ENCODE results near the gene PRM2.

Gene PRM2

GRCh38 chr16:11319529-11320146, 43.4 kb upstream of the PRM2 start:
- Histone ChIP-seq H3K36me3 (ENCODE audit: insufficient read depth, low read length) (no peaks in the 10 kb centered on the region), H3K4me1 (ENCODE audit: insufficient read depth, low read length) (no peaks in the 10 kb centered on the region), H3K9ac (ENCODE audit: low read depth, low read length) (no peak overlapping the region), H4K20me1 (ENCODE audit: insufficient read depth, low read length) (0 out of 2 replicates have a peak, but pooled peaks cover 2% of the 10 kb centered on the region), H3K27ac (ENCODE audit: low read length) (no peak overlapping the region), H2AFZ (ENCODE audit: low read depth, low read length) (no peak overlapping the region), H3K9me3 (ENCODE audit: insufficient read depth, low read length, severe bottlenecking) (no peaks in the 10 kb centered on the region), H3K27me3 (ENCODE audit: insufficient read depth, low read length, poor library complexity) (no peaks in the 10 kb centered on the region), H3K4me2 (ENCODE audit: insufficient read depth, low read length) (no peak overlapping the region), H3K4me3 (ENCODE audit: low read depth in 1 of 2, low read length in 2 of 2) (no peak overlapping the region), H3K79me2 (ENCODE audit: insufficient read depth, low read length) (no peaks in the 10 kb centered on the region)
- no peak for ATAC-seq (ENCODE audit: insufficient read depth, low read depth)
- TF ChIP-seq EZH2 (IDR thresholded peaks at IDR 0.05; ENCODE audit: borderline replicate concordance, low read depth, low read length, severe bottlenecking) (no peak), CTCF (IDR thresholded peaks at IDR 0.05; ENCODE audit: borderline replicate concordance, extremely low read depth, low read length, poor library complexity, severe bottlenecking) (no peak)
- no peak for DNase-seq

DNA sequence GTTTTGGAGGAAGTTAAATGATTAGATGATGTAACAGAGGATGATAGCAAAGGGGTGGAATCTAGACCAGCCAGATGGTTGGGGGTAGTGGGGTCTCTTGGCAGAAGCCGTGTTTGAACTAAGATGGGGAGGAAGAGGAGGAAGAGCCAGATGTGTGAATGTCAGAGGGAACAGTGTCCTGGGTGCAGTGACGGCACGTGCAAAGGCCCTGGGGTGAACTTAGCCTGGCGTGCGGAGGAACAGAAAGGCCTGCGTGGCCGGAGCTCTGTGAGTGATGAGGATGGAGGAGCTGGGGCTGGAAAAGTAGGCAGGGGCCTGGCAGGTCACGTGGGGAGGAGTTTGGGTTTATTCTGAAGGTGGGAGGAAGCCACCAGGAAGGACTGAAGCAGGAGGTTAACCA, 42.5 kb upstream of the PRM2 start:
- ATAC-seq (ENCODE audit: insufficient read depth, low read depth), result no peak
- no peak overlapping the region for H3K9ac ChIP-seq (ENCODE audit: low read depth, low read length)
- H3K27me3 ChIP-seq (ENCODE audit: insufficient read depth, low read length, poor library complexity), result no peaks in the 10 kb centered on the region
- H3K27ac ChIP-seq (ENCODE audit: low read length), result no peak overlapping the region
- TF ChIP-seq CTCF (IDR thresholded peaks at IDR 0.05; ENCODE audit: borderline replicate concordance, extremely low read depth, low read length, poor library complexity, severe bottlenecking) (no peak), EZH2 (IDR thresholded peaks at IDR 0.05; ENCODE audit: borderline replicate concordance, low read depth, low read length, severe bottlenecking) (no peak)
- no peak for DNase-seq
- no peak overlapping the region for H2AFZ ChIP-seq (ENCODE audit: low read depth, low read length)
- H3K9me3 ChIP-seq (ENCODE audit: insufficient read depth, low read length, severe bottlenecking), result no peaks in the 10 kb centered on the region
- no peak overlapping the region for H3K4me3 ChIP-seq (ENCODE audit: low read depth in 1 of 2, low read length in 2 of 2)
- 0 out of 2 replicates have a peak, but pooled peaks cover 2% of the 10 kb centered on the region for H4K20me1 ChIP-seq (ENCODE audit: insufficient read depth, low read length)
- no peaks in the 10 kb centered on the region for H3K79me2 ChIP-seq (ENCODE audit: insufficient read depth, low read length)
- no peak overlapping the region for H3K4me2 ChIP-seq (ENCODE audit: insufficient read depth, low read length)
- H3K36me3 ChIP-seq (ENCODE audit: insufficient read depth, low read length), result no peaks in the 10 kb centered on the region
- no peaks in the 10 kb centered on the region for H3K4me1 ChIP-seq (ENCODE audit: insufficient read depth, low read length)

DNA sequence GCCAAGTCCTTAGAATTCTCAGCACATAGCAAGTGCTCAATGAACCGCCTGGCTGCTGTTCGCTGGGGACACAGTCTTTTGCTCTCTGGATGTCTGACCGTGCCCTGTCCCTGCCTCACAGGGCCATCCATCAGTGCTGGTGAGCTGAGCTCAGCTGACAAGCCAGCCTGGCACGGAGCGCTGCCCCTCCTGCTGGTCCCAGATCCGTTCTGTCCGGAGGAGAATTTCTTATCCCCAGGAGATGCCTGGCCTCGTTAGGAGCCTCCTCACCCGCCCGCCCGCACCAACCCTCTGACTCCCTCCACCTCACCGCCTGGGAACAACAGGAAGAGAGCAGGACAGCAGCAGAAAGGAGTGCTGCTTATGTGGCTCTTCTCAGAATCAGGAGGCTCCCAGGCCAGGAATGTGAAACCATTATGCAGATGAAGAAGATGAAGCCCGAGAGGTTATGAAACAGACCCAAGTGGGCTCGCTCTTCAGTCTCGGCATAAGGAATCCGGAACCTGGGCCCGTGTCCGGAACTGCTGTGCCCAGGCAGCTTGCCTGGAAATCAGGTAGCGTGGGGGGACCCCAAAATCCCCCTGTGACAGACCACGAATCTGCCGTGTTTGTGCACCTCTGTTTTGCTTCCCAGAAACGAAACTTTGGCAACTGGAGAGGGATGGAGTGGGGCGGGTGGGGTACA, 40.2 kb upstream of the PRM2 start:
- no peaks in the 10 kb centered on the region for H3K79me2 ChIP-seq (ENCODE audit: insufficient read depth, low read length)
- H2AFZ ChIP-seq (ENCODE audit: low read depth, low read length), result no peak overlapping the region
- H3K9me3 ChIP-seq (ENCODE audit: insufficient read depth, low read length, severe bottlenecking), result no peaks in the 10 kb centered on the region
- no peak overlapping the region for H3K4me2 ChIP-seq (ENCODE audit: insufficient read depth, low read length)
- no peaks in the 10 kb centered on the region for H3K27me3 ChIP-seq (ENCODE audit: insufficient read depth, low read length, poor library complexity)
- ATAC-seq (ENCODE audit: insufficient read depth, low read depth) (no peak), DNase-seq (no peak)
- TF ChIP-seq CTCF (IDR thresholded peaks at IDR 0.05; ENCODE audit: borderline replicate concordance, extremely low read depth, low read length, poor library complexity, severe bottlenecking) (no peak), EZH2 (IDR thresholded peaks at IDR 0.05; ENCODE audit: borderline replicate concordance, low read depth, low read length, severe bottlenecking) (no peak)
- no peak overlapping the region for H3K9ac ChIP-seq (ENCODE audit: low read depth, low read length)
- no peak overlapping the region for H3K27ac ChIP-seq (ENCODE audit: low read length)
- 0 out of 2 replicates have a peak, but pooled peaks cover 2% of the 10 kb centered on the region for H4K20me1 ChIP-seq (ENCODE audit: insufficient read depth, low read length)
- H3K4me1 ChIP-seq (ENCODE audit: insufficient read depth, low read length), result peaks cover 17% of the 10 kb centered on the region
- H3K36me3 ChIP-seq (ENCODE audit: insufficient read depth, low read length), result no peaks in the 10 kb centered on the region
- no peak overlapping the region for H3K4me3 ChIP-seq (ENCODE audit: low read depth in 1 of 2, low read length in 2 of 2)
